ENCODE measurements around the gene PIH1D2. TPM values are rescaled to one million over a fixed set of nuclear protein-coding genes. Genes with fewer than 3 reads are reported as not detected.
"Not testable (repeated sequence)": the region's sequence is repeated elsewhere in the genome, so short reads cannot be mapped to it uniquely, and the experiment has no call there.

The PIH1D2 gene
- total RNA-seq = under 1 TPM; 0.54 to 0.87 TPM

GRCh38 chr11:112073941-112074811, at the start of gene PIH1D2, which contains the start of gene NKAPD1:
Gene PIH1D2, minus strand, starts transcription at chr11:112074017. Its CDS starts 843 bp downstream, at chr11:112073174.
Gene NKAPD1, plus strand, starts transcription at chr11:112074299. Its CDS starts 1,276 bp downstream, at chr11:112075575.
- peaks cover 49% of the 10 kb centered on the region for H3K36me3 Mint-ChIP-seq (ENCODE audit: low read depth)
- ATAC-seq (replicated peaks) = peak; percentile 90
- H3K4me1 Mint-ChIP-seq = peaks cover 21% of the 10 kb centered on the region
- H3K27ac Mint-ChIP-seq = peak within 1 kb of the TSS; percentile 95
- no peaks in the 10 kb centered on the region for H3K9me3 Mint-ChIP-seq
- no peaks in the 10 kb centered on the region for H3K27me3 Mint-ChIP-seq
- peak within 1 kb of the TSS; percentile 85 for H3K4me3 Mint-ChIP-seq

- Mint-ChIP-seq H3K36me3 (ENCODE audit: low read depth) (no peaks in the 10 kb centered on the region), H3K9me3 (no peaks in the 10 kb centered on the region), H3K4me3 (no peak overlapping the region), H3K4me1 (no peaks in the 10 kb centered on the region), H3K27ac (no peak overlapping the region), H3K27me3 (no peaks in the 10 kb centered on the region)
- ATAC-seq (replicated peaks) = no peak
Observed at GRCh38 chr11:112123129-112123528, 49.3 kb upstream of the PIH1D2 start.

- H3K4me1 Mint-ChIP-seq = no peaks in the 10 kb centered on the region
- ATAC-seq (replicated peaks) = no peak
Observed at GRCh38 chr11:112121981-112122615, 48.3 kb upstream of the PIH1D2 start.

GRCh38 chr11:112118176-112118575, 44.4 kb upstream of the PIH1D2 start:
- Mint-ChIP-seq H3K9me3 (no peaks in the 10 kb centered on the region), H3K36me3 (ENCODE audit: low read depth) (no peaks in the 10 kb centered on the region), H3K4me3 (no peak overlapping the region), H3K27me3 (no peaks in the 10 kb centered on the region), H3K4me1 (no peaks in the 10 kb centered on the region), H3K27ac (no peak overlapping the region)
- peak; percentile 37 for ATAC-seq (replicated peaks)

More at GRCh38 chr11:112121981-112122615, 48.3 kb upstream of the PIH1D2 start:
- H3K36me3 Mint-ChIP-seq (ENCODE audit: low read depth) = no peaks in the 10 kb centered on the region
- H3K27me3 Mint-ChIP-seq = no peaks in the 10 kb centered on the region
- H3K4me3 Mint-ChIP-seq = no peak overlapping the region
- no peak overlapping the region for H3K27ac Mint-ChIP-seq
- H3K9me3 Mint-ChIP-seq = no peaks in the 10 kb centered on the region

- H3K9me3 Mint-ChIP-seq = no peaks in the 10 kb centered on the region
- no peaks in the 10 kb centered on the region for H3K4me1 Mint-ChIP-seq
- H3K27me3 Mint-ChIP-seq = no peaks in the 10 kb centered on the region
- no peaks in the 10 kb centered on the region for H3K36me3 Mint-ChIP-seq (ENCODE audit: low read depth)
- no peak for ATAC-seq (replicated peaks)
- no peak overlapping the region for H3K4me3 Mint-ChIP-seq
- no peak overlapping the region for H3K27ac Mint-ChIP-seq
Observed at GRCh38 chr11:112115386-112115785, 41.6 kb upstream of the PIH1D2 start.

- no peak for ATAC-seq (replicated peaks)
- Mint-ChIP-seq H3K4me1 (no peaks in the 10 kb centered on the region), H3K27me3 (no peaks in the 10 kb centered on the region), H3K4me3 (no peak overlapping the region), H3K27ac (no peak overlapping the region), H3K9me3 (no peaks in the 10 kb centered on the region), H3K36me3 (ENCODE audit: low read depth) (no peaks in the 10 kb centered on the region)
Observed at GRCh38 chr11:112114460-112114859, 40.6 kb upstream of the PIH1D2 start.

GRCh38 chr11:112113539-112114457, 40.0 kb upstream of the PIH1D2 start:
- Mint-ChIP-seq H3K36me3 (ENCODE audit: low read depth) (no peaks in the 10 kb centered on the region), H3K4me3 (no peak overlapping the region), H3K4me1 (no peaks in the 10 kb centered on the region), H3K27me3 (no peaks in the 10 kb centered on the region), H3K9me3 (no peaks in the 10 kb centered on the region), H3K27ac (no peak overlapping the region)
- peak; percentile 70 for ATAC-seq (replicated peaks)

- Mint-ChIP-seq H3K4me1 (no peaks in the 10 kb centered on the region), H3K27me3 (no peaks in the 10 kb centered on the region), H3K4me3 (no peak overlapping the region), H3K9me3 (no peaks in the 10 kb centered on the region), H3K27ac (no peak overlapping the region), H3K36me3 (ENCODE audit: low read depth) (no peaks in the 10 kb centered on the region)
- ATAC-seq (replicated peaks) = no peak
Observed at GRCh38 chr11:112106070-112106469, 32.3 kb upstream of the PIH1D2 start.

GRCh38 chr11:112103446-112103845, 29.6 kb upstream of the PIH1D2 start:
- Mint-ChIP-seq H3K4me1 (no peaks in the 10 kb centered on the region), H3K9me3 (no peaks in the 10 kb centered on the region), H3K4me3 (no peak overlapping the region), H3K27me3 (no peaks in the 10 kb centered on the region), H3K36me3 (ENCODE audit: low read depth) (no peaks in the 10 kb centered on the region), H3K27ac (no peak overlapping the region)
- ATAC-seq (replicated peaks) = no peak

- no peak for ATAC-seq (replicated peaks)
- no peak overlapping the region for H3K27ac Mint-ChIP-seq
- no peaks in the 10 kb centered on the region for H3K27me3 Mint-ChIP-seq
Observed at GRCh38 chr11:112100462-112100861, 26.6 kb upstream of the PIH1D2 start.

GRCh38 chr11:112097734-112098528, 24.1 kb upstream of the PIH1D2 start:
- ATAC-seq (replicated peaks) = no peak
- no peak overlapping the region for H3K4me3 Mint-ChIP-seq
- peaks cover 42% of the 10 kb centered on the region for H3K36me3 Mint-ChIP-seq (ENCODE audit: low read depth)
- no peak overlapping the region for H3K27ac Mint-ChIP-seq
- H3K9me3 Mint-ChIP-seq = no peaks in the 10 kb centered on the region
- no peaks in the 10 kb centered on the region for H3K27me3 Mint-ChIP-seq
- peaks cover 5% of the 10 kb centered on the region for H3K4me1 Mint-ChIP-seq

More at GRCh38 chr11:112100462-112100861, 26.6 kb upstream of the PIH1D2 start:
- H3K9me3 Mint-ChIP-seq = no peaks in the 10 kb centered on the region
- no peak overlapping the region for H3K4me3 Mint-ChIP-seq
- peaks cover 5% of the 10 kb centered on the region for H3K4me1 Mint-ChIP-seq
- H3K36me3 Mint-ChIP-seq (ENCODE audit: low read depth) = peaks cover 20% of the 10 kb centered on the region

- peaks cover 5% of the 10 kb centered on the region for H3K4me1 Mint-ChIP-seq
- H3K27me3 Mint-ChIP-seq = no peaks in the 10 kb centered on the region
- no peak overlapping the region for H3K4me3 Mint-ChIP-seq
- no peak overlapping the region for H3K27ac Mint-ChIP-seq
- peaks cover 59% of the 10 kb centered on the region for H3K36me3 Mint-ChIP-seq (ENCODE audit: low read depth)
- ATAC-seq (replicated peaks) = no peak
- H3K9me3 Mint-ChIP-seq = no peaks in the 10 kb centered on the region
Observed at GRCh38 chr11:112096194-112096593, 22.4 kb upstream of the PIH1D2 start.

GRCh38 chr11:112095302-112095701, 21.5 kb upstream of the PIH1D2 start:
- H3K27me3 Mint-ChIP-seq; H3K4me1 Mint-ChIP-seq; H3K27ac Mint-ChIP-seq; ATAC-seq (replicated peaks); H3K4me3 Mint-ChIP-seq; H3K9me3 Mint-ChIP-seq: not testable (repeated sequence)
- H3K36me3 Mint-ChIP-seq (ENCODE audit: low read depth) = peaks cover 68% of the 10 kb centered on the region
